VCaP (cell line): ENCODE data around the gene CACNA2D1.

Source experiments
- H3K27ac ChIP-seq: fragments of 450-650 bp; 2 replicates; pipeline ENCODE4 v1.5.1; 2017
- TF ChIP-seq, protein P1 (sequence below): fragments of 450-650 bp; conservative IDR thresholded peaks from 2 replicates; pipeline ENCODE4 v1.5.1; 2017; ENCODE audit warnings: mild to moderate bottlenecking, moderate library complexity

The CACNA2D1 gene

GRCh38 chr7:82091126-82091684 lies 352.4 kb downstream of the CACNA2D1 start:
- no peak overlapping the region for H3K27ac ChIP-seq
- TF ChIP-seq, protein P1, sequence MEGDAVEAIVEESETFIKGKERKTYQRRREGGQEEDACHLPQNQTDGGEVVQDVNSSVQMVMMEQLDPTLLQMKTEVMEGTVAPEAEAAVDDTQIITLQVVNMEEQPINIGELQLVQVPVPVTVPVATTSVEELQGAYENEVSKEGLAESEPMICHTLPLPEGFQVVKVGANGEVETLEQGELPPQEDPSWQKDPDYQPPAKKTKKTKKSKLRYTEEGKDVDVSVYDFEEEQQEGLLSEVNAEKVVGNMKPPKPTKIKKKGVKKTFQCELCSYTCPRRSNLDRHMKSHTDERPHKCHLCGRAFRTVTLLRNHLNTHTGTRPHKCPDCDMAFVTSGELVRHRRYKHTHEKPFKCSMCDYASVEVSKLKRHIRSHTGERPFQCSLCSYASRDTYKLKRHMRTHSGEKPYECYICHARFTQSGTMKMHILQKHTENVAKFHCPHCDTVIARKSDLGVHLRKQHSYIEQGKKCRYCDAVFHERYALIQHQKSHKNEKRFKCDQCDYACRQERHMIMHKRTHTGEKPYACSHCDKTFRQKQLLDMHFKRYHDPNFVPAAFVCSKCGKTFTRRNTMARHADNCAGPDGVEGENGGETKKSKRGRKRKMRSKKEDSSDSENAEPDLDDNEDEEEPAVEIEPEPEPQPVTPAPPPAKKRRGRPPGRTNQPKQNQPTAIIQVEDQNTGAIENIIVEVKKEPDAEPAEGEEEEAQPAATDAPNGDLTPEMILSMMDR = no peak

GRCh38 chr7:82087099-82087498 lies 356.5 kb downstream of the CACNA2D1 start:
- TF ChIP-seq, protein P1 = no peak
- H3K27ac ChIP-seq = no peak overlapping the region

- no peak overlapping the region for H3K27ac ChIP-seq
- TF ChIP-seq, protein P1 = no peak
Observed at GRCh38 chr7:82085116-82085515, 358.5 kb downstream of the CACNA2D1 start.

DNA sequence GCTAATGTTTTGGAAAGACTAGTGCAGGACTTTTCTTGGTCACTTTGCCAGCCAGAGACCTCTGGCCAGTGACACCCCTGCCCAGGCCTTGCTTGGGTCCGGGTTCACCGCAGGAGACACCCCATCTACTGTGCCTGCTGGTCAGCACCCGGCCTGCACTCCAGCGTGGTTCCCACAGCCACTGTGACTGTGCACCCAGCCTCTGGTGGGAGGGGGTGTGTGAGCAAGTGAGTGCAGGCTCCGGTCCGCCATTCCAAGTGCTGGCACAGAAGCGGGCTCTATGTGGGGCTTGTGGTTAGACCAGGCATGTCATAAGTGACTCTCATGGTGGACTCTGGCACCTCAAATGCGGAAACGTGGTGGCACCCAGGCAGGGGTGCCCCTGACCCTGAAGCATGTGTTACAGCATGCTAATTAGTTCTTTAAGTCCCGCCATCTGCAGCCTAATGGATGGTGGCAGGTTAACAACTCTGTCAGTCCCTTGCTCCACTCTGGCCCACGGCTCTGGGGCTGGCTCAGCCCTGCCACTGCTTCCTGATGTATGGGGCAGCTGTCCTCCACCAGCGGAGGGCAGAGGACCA lies 361.8 kb downstream of the CACNA2D1 start:
- H3K27ac ChIP-seq = no peak overlapping the region
- TF ChIP-seq, protein P1 = no peak

- TF ChIP-seq, protein P1 = no peak
- no peak overlapping the region for H3K27ac ChIP-seq
Observed at GRCh38 chr7:82080254-82080927, 363.2 kb downstream of the CACNA2D1 start.

- TF ChIP-seq, protein P1 = no peak
- H3K27ac ChIP-seq = no peak overlapping the region
Observed at GRCh38 chr7:82079527-82079926, 364.1 kb downstream of the CACNA2D1 start.

GRCh38 chr7:82078807-82079206 lies 364.8 kb downstream of the CACNA2D1 start:
- TF ChIP-seq, protein P1 = no peak

More at GRCh38 chr7:82078807-82079206, 364.8 kb downstream of the CACNA2D1 start:
- H3K27ac ChIP-seq = no peak overlapping the region
